Measurements from ENCODE around the gene TRAK1.

Gene TRAK1

DNA sequence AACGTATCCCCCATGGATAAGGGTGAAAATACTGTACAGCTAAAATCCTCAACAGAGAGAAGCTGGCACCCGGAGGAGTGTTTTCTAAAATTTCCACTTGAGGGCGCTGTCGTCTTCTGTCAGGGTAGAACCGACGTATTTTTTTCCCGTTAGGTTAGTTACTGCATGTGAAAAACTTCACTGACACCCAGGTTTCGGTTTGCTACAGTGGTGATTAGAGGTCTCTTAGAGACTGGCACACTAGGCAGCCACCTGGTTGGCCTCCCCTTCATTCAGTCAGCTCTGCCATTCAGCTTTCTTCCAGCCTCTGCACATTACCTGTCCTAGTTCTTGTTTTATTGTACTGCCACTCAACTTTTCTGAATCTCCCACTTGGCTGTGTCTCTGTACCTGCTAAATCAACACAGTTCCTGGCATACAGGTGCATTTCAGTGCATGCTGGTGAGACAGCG lies 156.4 kb downstream of the TRAK1 start:
- DNase-seq (ENCODE audit: low read depth) = peak; percentile 38

DNA sequence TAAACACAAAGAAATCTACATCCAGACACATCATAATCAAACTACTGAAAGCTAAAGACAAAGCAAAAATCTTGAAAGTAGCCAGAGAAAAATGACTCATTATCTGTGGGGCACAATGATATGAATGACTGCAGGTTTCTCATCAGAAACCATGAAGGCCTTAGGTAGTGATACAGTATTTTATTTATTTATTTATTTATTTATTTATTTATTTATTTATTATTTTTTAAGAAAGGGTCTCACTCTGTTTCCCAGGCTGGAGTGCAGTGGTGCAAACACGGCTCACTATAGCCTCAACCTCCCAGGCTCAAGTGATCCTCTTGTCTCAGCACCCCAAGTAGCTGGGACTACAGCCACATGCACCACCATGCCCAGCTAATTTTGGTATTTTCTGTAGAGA lies 159.6 kb downstream of the TRAK1 start:
- no peak for DNase-seq (ENCODE audit: low read depth)

DNA sequence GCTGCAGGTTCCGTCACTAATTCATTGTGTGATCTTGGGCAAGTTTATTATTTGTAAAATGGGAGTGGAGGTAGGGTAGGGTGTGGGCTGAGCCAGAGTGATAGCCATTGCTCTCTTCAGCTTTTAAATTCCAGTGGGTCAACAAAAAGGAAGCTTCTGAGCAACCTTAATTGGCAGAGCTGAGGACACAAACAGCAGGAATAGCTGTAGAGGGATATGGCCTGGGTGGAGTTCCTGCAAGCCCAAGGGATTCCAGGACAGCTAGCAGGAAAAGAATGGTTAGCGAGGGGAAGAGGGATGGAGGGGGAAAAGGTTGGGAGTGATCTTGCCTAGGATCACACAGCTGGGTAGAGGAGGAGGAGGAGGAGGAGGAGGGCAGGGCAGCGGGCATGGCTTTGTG lies 163.4 kb downstream of the TRAK1 start:
- DNase-seq (ENCODE audit: low read depth) = no peak

DNA sequence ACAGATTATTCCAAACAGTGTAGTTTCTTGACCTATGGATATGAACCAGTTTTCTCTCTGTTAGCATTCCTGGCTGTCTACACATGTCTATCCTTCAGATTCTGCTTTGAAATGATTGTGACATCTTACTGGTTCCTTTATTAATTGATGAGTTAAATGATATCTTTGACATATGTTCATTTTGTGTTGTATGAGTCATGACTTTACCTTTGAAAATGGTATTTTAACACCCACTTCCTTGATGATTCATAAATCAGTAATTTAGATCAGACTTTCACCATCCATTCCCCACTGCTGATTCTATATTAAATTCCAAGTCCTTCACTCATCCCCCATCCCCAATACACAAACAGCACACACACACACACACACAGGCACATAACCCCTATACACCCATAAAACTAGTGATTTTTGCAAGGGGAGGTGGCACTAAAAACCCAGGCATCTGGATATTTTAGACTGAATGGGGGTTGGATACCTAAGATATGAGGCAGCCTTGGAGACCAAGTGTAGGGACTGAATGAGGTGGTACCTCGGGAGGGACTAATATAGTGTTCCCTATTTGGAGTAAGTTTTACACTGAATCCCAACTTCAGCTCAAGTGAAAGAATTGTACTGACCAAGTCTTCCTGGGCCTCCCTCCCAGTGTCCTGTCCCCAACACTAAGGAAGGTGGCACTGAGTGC lies 165.1 kb downstream of the TRAK1 start:
- no peak for DNase-seq (ENCODE audit: low read depth)

DNA sequence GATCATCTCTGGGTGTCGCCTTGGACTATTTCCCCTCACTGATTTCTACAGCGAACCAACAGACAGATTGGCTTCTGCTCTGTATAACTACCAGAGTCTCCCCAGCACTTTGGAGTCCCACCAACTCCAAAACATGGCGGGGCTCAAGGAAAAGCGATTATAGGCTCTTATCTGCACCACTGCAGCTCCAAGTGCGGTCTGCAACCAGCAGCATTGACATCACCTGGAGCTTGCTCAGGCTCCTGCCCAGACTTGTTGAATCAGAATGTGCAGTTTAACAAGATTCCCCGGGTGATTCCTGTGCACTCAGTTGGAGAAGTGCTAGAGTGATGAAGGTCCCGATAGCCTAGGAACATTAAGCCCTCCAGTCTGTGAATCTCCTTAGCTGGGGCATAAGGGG lies 165.8 kb downstream of the TRAK1 start:
- no peak for DNase-seq (ENCODE audit: low read depth)

DNA sequence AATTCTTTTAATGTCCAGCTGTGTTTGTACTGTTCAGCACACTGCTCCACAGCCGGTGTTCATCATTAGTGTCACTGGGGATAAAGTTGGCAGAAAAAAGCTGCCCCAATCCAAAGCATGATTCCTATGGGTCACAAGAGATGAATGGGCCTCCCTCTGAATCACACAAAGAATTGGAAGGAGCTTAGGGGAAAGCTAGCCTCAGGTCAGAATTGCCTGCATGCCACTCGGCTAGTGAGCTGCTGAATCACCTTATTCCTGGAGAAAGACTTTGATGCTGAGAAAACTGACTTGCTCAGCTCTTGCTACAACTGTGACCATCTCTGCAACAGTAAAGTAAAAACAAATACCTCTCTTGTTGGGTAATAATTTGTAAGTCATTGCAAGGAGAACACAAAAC lies 171.4 kb downstream of the TRAK1 start:
- DNase-seq (ENCODE audit: low read depth) = peak; percentile 49

DNA sequence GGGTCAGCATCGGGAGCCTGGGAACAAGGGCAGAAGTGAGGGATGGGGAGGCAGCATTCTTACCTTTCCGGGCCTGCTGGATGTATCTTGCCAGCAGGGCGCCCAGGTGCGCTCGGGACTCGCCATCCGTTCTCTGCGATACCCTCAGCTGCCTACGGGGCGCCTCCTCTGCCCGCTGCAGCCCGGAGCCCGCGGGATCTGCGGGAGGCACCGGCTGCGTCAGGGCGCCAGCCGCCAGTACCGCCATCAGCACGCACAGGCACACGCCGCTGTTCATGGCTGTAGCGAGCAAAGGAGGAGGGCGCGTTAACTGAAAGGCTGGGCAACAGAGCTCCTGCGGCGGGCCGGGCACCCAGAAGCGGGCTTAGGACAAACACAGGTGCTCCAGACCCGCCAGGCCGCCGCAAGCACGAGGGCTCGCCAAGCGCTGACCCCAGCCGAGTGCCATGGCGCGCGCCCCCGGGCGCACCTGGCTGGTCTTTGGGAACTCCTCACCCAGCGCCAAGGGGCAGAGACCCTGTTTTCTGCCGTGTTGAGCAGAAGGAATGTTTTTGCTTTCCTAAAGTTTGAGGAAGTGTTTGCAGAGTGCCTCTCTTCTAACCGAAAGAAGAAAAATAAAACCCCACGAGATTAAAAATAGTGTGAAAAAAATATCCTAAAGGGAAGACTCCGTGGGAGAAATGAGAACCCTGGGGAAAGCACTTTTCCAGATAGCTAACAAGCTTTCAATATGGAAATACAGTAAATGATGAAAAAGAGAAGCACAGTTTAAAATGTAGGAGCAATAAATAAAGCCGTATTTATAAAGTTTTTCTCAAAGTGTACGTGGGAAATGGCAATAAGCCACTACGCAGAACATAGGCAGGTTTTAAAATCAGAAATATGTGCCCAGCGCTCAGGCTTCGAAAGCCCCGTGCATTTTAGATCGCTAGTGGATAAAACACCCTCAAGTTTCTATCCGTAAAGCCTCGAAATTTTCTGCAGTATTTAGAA lies 172.5 kb downstream of the TRAK1 start:
- no peak for DNase-seq (ENCODE audit: low read depth)

DNA sequence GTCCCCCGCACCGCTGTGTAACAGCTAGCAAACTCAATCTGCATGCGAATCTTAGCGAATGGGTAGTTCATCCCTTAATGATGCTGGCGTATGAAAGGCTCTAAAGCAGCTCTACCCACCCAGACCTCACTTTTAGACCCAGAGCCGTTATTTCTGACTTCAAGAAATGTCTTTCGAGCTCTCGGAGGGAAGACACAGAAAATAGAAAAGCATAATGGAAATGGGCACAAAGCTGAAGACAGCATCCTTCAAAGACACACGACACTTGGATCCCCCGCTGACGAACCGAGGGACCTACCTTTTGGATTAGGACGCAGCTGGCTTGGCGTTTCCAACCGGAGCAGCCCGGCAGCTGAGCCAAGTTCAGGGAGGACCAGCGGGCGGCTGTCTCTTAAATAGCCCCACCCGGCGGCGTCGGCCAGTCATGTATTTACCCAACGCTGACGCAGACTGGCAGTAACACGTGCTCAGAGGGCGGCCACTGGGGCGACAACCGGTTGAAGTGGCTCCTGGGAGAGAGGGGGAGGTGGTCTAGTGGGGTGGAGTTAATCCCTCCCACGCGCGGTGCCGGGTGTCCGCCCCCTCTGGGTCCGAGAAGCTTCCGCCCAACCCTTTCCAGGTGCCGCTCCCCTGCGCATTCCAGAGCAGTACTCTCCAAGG lies 173.4 kb downstream of the TRAK1 start:
- DNase-seq (ENCODE audit: low read depth) = peak; percentile 4

DNA sequence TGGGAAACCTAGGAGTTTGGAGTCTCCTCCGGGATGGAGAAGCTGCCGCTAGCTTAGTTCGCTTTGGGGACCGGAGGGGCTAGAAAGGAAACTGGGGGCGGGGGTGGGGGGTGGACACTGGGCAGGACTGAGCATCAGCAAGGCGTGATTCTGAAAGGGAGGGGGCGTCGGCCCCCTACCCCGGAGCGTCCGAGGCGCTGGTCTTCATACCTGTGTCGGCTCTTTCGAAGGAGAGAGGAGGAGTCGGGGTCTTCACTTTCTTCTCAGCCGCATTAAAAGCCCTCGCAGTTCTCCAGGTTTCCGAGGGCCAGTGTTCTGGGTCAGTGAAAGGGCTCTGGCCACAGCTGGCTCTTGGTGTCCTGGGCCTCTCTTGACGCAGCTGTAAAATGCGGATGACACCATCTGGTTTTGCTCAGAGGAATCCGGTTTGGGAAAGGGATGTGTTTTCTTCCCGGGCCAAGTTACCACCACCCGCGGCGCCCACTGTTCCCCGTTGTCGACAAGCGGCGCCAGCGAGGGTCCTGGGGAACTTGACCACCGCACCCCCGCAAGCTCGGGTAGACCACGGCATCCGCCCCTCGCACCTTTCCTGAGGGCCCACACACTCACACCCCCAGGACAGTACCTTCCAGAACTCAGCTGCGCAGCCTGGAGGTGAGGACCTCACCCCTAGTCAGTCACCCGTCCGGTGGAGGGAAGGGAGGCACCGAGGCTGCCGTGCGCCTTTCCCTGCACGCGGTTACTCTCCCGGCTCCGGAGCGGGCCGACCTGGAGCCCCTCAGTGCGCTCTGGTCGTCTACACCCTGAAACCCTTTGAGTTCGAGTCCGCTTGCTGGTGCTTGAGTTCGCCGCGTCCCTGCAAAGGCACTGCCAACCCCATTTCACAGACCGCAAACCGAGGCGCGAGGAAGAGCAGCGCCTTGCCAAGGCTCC lies 174.2 kb downstream of the TRAK1 start:
- no peak for DNase-seq (ENCODE audit: low read depth)

DNA sequence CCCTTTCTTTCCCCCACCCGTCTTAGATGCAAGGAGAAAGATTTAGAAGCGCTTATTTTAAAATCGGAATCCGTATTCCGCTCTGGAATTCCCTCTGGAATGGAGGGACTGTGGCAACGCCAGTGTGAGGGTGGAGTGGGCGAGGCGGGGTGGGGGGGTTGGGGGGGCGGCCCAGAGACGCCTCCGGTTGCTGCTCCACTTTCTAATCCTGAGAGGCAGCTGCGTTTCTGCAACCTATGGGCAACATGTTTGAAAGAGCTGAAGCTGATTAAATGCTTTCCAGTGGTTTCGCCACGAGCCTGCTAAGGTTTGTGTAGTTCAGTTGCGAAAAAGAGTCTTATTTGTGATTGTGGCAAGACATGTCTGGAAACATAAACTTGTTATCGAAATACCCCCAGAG lies 174.9 kb downstream of the TRAK1 start, which contains the start of gene CCK:
Gene CCK, minus strand, starts transcription at position 101 of the 400 bp plus-strand sequence. CDS start 2,555 bp downstream, outside the sequence.
- DNase-seq (ENCODE audit: low read depth) = no peak

DNA sequence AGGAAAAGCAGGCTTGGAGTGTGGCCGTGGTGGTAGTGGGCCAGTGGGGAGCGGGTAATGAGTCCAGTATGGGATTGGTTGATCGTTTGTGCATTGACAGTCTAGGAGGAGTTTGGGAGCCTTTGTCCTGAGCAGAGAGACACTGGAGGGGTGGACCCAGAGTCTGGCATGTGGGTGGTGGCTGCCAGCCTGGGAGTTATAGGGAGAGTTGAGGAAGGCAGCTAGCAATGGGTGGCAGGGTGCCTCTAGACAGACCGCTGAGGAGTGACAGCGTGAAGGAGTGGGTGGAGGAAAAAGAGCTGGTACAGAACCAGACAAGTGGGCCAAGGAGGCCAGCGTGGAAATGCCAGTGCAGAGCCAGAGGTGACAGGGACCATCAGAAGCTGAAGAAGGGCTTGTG lies 176.7 kb downstream of the TRAK1 start:
- no peak for DNase-seq (ENCODE audit: low read depth)

DNA sequence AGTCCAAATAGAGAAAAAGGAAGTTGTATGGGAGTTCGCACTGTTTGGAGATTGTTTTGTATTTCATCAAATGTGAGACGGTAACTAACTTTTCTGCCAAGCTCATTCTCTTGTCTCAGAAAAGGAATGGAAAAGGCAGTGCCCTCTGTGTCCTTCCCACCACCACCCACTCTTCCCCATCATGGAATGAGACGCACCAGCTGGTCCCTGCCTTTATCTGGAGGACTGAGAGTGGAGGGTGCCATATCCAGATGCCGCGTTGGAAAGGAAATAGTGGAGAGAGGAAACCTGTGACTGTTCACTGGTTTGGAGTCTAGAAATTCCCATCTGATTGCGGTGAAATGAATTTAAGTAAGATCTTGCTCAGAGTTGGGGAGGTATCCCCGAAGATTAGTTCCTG lies 178.5 kb downstream of the TRAK1 start:
- no peak for DNase-seq (ENCODE audit: low read depth)

DNA sequence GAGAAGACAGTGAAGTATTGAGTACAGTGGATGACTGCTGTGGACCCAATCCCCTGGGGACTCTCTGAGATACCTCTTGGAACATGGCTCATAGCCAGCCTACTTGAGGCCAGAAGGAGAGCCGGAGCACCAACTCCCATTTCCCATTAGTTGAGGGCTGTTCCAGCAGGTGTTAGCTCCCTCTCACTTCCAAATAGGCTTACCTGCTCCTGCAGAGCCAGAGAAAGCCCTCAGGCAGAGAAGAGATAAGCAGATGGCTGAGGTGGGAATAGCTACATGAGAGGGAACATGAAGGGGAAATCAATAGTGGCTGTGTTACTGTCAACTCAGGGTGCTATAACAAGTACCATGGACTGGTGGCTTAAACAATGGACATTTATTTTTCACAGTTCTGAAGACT lies 179.4 kb downstream of the TRAK1 start:
- DNase-seq (ENCODE audit: low read depth) = no peak

DNA sequence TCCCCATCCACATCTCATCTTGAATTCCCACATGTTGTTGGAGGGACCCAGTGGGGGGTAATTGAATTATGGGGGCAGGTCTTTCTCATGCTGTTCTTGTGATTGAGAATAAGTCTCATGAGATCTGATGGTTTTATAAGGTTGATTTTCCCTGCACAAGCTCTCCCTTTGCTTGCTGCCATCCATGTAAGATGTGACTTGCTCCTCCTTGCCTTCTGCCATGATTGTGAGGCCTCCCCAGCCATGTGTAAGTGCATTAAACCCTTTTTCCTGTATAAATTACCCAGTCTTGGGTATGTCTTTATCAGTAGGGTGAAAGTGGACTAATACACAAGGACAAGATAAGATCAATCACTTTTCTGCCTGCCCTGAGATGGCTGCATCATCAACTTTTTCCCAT lies 180.6 kb downstream of the TRAK1 start:
- no peak for DNase-seq (ENCODE audit: low read depth)

DNA sequence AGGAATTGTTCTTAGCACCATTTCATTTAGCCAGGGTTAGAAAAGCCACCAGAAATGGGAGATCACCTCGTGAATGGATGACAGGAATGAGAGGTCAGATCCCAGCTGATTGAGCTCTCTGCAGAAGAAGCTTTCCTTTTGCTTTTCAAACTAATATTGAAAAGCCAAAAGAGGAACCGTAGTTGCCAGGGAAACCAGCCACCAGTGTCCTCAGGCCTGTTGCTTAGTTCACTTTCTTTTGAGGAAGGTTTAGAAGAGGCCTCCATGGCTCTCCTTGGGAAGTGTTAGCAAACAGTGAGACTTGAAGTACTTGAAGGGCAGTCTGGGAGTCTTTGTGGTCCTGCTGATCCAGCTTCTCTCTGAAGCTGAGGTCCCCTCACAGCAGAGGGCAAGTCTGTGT lies 182.2 kb downstream of the TRAK1 start:
- DNase-seq (ENCODE audit: low read depth) = no peak

DNA sequence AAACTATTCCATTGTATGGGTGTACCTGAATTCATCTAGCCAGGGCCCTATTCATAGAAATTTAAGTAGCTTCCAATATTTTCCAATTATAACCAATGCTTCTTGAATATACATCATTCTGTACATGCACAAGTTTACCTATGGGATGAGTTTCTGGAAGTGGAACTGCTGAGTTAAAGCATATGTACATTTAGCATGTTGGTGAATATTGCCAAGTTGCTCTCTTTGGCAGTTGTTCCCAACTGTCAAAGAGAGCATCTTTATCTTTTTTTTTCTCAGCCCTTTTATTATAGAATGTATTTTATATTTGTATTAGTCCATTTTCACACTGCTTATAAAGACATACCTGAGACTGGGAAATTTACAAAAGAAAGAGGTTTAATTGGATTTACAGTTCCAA lies 183.1 kb downstream of the TRAK1 start:
- DNase-seq (ENCODE audit: low read depth) = no peak

DNA sequence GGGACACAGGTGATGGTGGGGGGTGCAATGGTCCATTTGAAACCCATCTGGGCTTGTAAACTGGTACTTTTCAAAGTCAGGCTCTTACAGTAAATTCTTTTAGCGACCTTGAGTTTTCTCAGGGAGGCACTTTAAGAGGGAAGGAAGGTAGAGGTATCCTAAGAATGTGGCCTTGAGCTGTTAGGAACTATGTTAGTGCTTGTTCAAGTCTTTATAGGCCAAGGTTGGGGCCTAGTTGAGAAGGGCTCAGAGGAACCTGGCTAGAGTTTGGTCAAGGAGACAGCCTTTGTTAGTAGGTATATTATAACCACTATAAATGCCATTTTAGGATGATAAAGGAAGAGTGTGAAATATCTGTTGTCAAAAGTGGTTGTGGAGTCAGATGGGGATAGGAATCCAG lies 184.1 kb downstream of the TRAK1 start:
- DNase-seq (ENCODE audit: low read depth) = no peak

All from stromal cell of bone marrow (primary cell).